HCT116 (cell line): Measurements from ENCODE around the gene LGI2. TPM values are rescaled to one million over a fixed set of nuclear protein-coding genes. Genes with fewer than 3 reads are reported as not detected.

Experiments
- ATAC-seq: fragments of 200-7000 bp; cut with Tn5 transposase; 2 replicates; pipeline ENCODE4 v1.9.1; 2020; ENCODE audit warnings: mild to moderate bottlenecking, moderate library complexity
- BruUV-seq: library from RNA; stranded (reverse); fragments of 400-500 nt; replicated peaks from 2 replicates; lab custom pipeline; 2021; lab: Mats Ljungman, UMichigan
- CTCF ChIA-PET: fragments of 300-600 bp; sonication (Branson Sonifier 250); formaldehyde crosslinking; loops from one replicate; lab custom pipeline; 2021; ENCODE audit warnings: antibody characterized with exemption; lab: Charles Lee
- POLR2A ChIA-PET: fragments of 300-600, 350-600 bp; sonication (Branson Sonifier 250); formaldehyde crosslinking; loops from one replicate; lab custom pipeline; 2021; ENCODE audit warnings: antibody characterized with exemption; lab: Charles Lee
- RAD21 ChIA-PET, 2 experiments: fragments of 300-600 bp; sonication (Branson Sonifier 250); formaldehyde crosslinking; loops; one replicate each; lab custom pipeline; 2023; ENCODE audit warnings: low total read pairs in 2 of 2; ENCODE audit not compliant: uncharacterized antibody in 2 of 2, unreplicated experiment in 2 of 2, low non-redundant PET in 1 of 2; lab: Charles Lee
- DNase-seq: peaks from one replicate; pipeline ENCODE4 v3.0.0-alpha.2; 2010; ENCODE audit warnings: low read depth, low spot score
- H2AFZ ChIP-seq: fragments of 200-600 bp; shearing (Covaris generic), sonication (generic); 2 replicates; pipeline ENCODE4 v1.6.1; 2017; ENCODE audit warnings: low read depth, mixed run types, mixed read lengths, antibody characterized with exemption, low read length; ENCODE audit not compliant: poor library complexity, severe bottlenecking
- H3K27ac ChIP-seq: 2 replicates; pipeline ENCODE4 v1.5.1; 2012; ENCODE audit warnings: low read depth, low read length
- H3K27me3 ChIP-seq: fragments of 200-600 bp; sonication (generic); 2 replicates; pipeline ENCODE4 v1.6.1; 2016; ENCODE audit warnings: mixed run types, low read length, mixed read lengths; ENCODE audit not compliant: insufficient read depth
- H3K36me3 ChIP-seq, 2 experiments: fragments of 200-500 bp in 1 of 2; fragments of 200-600 bp in 1 of 2; sonication (Bioruptor generic) in 1 of 2; sonication (generic) in 1 of 2; 2 replicates each; pipeline versions ENCODE4 v1.5.1 to v1.6.1; 2014 to 2016; ENCODE audit warnings: low read length in 2 of 2, inconsistent platforms in 1 of 2, mixed read lengths in 1 of 2, mixed run types in 1 of 2; ENCODE audit not compliant: insufficient read depth in 2 of 2, control insufficient read depth in 1 of 2
- H3K4me1 ChIP-seq, 2 experiments: fragments of 200-600 bp in 1 of 2; sonication (generic) in 1 of 2; 2 replicates each; pipeline versions ENCODE4 v1.5.1 to v1.6.1; 2012 to 2017; ENCODE audit warnings: low read length in 2 of 2, inconsistent platforms in 1 of 2, mild to moderate bottlenecking in 1 of 2, mixed read lengths in 1 of 2, mixed run types in 1 of 2, moderate library complexity in 1 of 2; ENCODE audit not compliant: insufficient read depth in 2 of 2, control insufficient read depth in 1 of 2
- H3K4me2 ChIP-seq: fragments of 200-600 bp; sonication (generic); 2 replicates; pipeline ENCODE4 v1.6.1; 2017; ENCODE audit warnings: mixed run types, low read length, mixed read lengths
- H3K4me3 ChIP-seq, 2 experiments: fragments of 200-600 bp in 1 of 2; sonication (generic) in 1 of 2; replicated peaks in 1 of 2; 2 replicates each; pipeline ENCODE4 v1.5.1; 2011 to 2016; ENCODE audit warnings: low read length in 2 of 2, control low read depth in 1 of 2, low read depth in 1 of 2, mild to moderate bottlenecking in 1 of 2, mixed read lengths in 1 of 2, mixed run types in 1 of 2
- H3K79me2 ChIP-seq: fragments of 200-600 bp; sonication (generic); 2 replicates; pipeline ENCODE4 v1.6.1; 2017; ENCODE audit warnings: mild to moderate bottlenecking, mixed run types, low read length, moderate library complexity, mixed read lengths; ENCODE audit not compliant: insufficient read depth
- H3K9ac ChIP-seq: fragments of 200-600 bp; sonication (generic); 2 replicates; pipeline ENCODE4 v1.6.1; 2016; ENCODE audit warnings: low read length, mixed read lengths
- H3K9me2 ChIP-seq: fragments of 200-600 bp; sonication (generic), shearing (Covaris generic); 2 replicates; pipeline ENCODE4 v1.6.1; 2017; ENCODE audit warnings: mixed run types, mild to moderate bottlenecking, moderate library complexity; ENCODE audit not compliant: insufficient read depth
- H3K9me3 ChIP-seq, 2 experiments: fragments of 200-500 bp in 1 of 2; fragments of 200-600 bp in 1 of 2; sonication (Bioruptor generic) in 1 of 2; sonication (generic) in 1 of 2; 2 replicates each; pipeline ENCODE4 v1.6.1; 2014 to 2017; ENCODE audit warnings: low read length in 2 of 2, mixed read lengths in 2 of 2, inconsistent platforms in 1 of 2, low read depth in 1 of 2, mild to moderate bottlenecking in 1 of 2, mixed run types in 1 of 2, moderate library complexity in 1 of 2; ENCODE audit not compliant: control insufficient read depth in 1 of 2, insufficient read depth in 1 of 2
- H4K20me1 ChIP-seq: fragments of 200-600 bp; sonication (generic), shearing (Covaris generic); 2 replicates; pipeline ENCODE4 v1.6.1; 2017; ENCODE audit warnings: mixed run types, mild to moderate bottlenecking, moderate library complexity; ENCODE audit not compliant: insufficient read depth
- ELF1 ChIP-seq: IDR thresholded peaks from 2 replicates; pipeline ENCODE4 v1.6.1; 2012; ENCODE audit warnings: low read depth, borderline replicate concordance
- EZH2 ChIP-seq: fragments of 200-600 bp; sonication (generic); IDR thresholded peaks from 2 replicates; pipeline ENCODE4 v1.6.1; 2017; ENCODE audit warnings: antibody characterized with exemption, mixed run types
- FOSL1 ChIP-seq: IDR thresholded peaks from 2 replicates; pipeline ENCODE4 v1.6.1; 2012; ENCODE audit warnings: low read depth
- JUND ChIP-seq: IDR thresholded peaks from 2 replicates; pipeline ENCODE4 v1.6.1; 2012
- POLR2A ChIP-seq: IDR thresholded peaks from 2 replicates; pipeline ENCODE4 v1.7.0; 2011; ENCODE audit warnings: borderline replicate concordance; ENCODE audit not compliant: insufficient read depth, insufficient read length; ENCODE audit errors: extremely low read depth
- POLR2AphosphoS5 ChIP-seq: IDR thresholded peaks from 2 replicates; pipeline ENCODE4 v1.6.1; 2011; ENCODE audit warnings: mild to moderate bottlenecking, low read depth, low read length, moderate library complexity
- RAD21 ChIP-seq: IDR thresholded peaks from 2 replicates; pipeline ENCODE4 v1.6.1; 2012; ENCODE audit warnings: low read depth, mild to moderate bottlenecking
- SP1 ChIP-seq: IDR thresholded peaks from 2 replicates; pipeline ENCODE4 v1.6.1; 2012; ENCODE audit warnings: low read depth
- TCF7L2 ChIP-seq: IDR thresholded peaks from 2 replicates; pipeline ENCODE4 v1.7.0; 2011; ENCODE audit warnings: borderline replicate concordance, inconsistent platforms; ENCODE audit not compliant: insufficient read depth, insufficient read length; ENCODE audit errors: extremely low read depth
- YY1 ChIP-seq: IDR thresholded peaks from 2 replicates; pipeline ENCODE4 v1.6.1; 2011; ENCODE audit warnings: low read length, low read depth, moderate library complexity, mild to moderate bottlenecking; ENCODE audit not compliant: insufficient replicate concordance; ENCODE audit errors: extremely low read depth
- intact Hi-C: fragments of 100-400 bp; cut with micrococcal nuclease; formaldehyde crosslinking; loops from 2 replicates; pipeline ENCODE4 v1.10.0; 2022
- total RNA-seq: library from RNA; stranded (reverse); gene quantifications from one replicate; pipeline ENCODE4 v1.2.1, GENCODE V29; 2021; ENCODE audit not compliant: unreplicated experiment
- TF ChIP-seq, protein P1 (sequence below): IDR thresholded peaks from 2 replicates; pipeline ENCODE4 v1.6.1; 2012; ENCODE audit warnings: low read depth
- TF ChIP-seq, protein P2 (sequence below): IDR thresholded peaks from 2 replicates; pipeline ENCODE4 v1.6.1; 2012

Gene LGI2
- total RNA-seq, 1 experiment from 2014 or later, result not detected

DNA sequence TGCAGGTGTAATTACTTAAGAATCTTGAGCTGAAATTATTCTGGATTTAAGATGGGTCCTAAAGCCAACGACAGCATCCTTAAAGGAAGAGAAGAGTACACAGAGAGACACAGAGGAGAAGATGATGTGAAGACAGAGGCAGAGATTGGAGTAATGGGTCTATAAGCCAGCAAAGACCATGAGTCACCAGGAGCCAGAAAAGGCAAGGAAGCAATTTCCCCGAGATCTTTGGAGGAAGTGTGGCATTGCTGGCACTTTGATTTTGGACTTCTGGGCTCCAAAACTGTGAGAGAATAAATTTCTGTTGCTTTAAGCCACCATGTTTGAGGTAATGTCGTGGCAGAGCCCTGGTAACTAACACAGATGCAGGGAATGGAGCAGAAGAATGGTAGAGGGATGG, 32.4 kb upstream of the LGI2 start:
- H3K4me3 ChIP-seq, result no peak overlapping the region
- intact Hi-C loops, result no loop called here
- no peak overlapping the region for H3K4me2 ChIP-seq
- TF ChIP-seq POLR2A (no peak), EZH2 (no peak), POLR2AphosphoS5 (no peak), SP1 (no peak), JUND (no peak), ELF1 (no peak), TCF7L2 (no peak), RAD21 (no peak), FOSL1 (no peak), YY1 (no peak)
- TF ChIP-seq, protein P1, sequence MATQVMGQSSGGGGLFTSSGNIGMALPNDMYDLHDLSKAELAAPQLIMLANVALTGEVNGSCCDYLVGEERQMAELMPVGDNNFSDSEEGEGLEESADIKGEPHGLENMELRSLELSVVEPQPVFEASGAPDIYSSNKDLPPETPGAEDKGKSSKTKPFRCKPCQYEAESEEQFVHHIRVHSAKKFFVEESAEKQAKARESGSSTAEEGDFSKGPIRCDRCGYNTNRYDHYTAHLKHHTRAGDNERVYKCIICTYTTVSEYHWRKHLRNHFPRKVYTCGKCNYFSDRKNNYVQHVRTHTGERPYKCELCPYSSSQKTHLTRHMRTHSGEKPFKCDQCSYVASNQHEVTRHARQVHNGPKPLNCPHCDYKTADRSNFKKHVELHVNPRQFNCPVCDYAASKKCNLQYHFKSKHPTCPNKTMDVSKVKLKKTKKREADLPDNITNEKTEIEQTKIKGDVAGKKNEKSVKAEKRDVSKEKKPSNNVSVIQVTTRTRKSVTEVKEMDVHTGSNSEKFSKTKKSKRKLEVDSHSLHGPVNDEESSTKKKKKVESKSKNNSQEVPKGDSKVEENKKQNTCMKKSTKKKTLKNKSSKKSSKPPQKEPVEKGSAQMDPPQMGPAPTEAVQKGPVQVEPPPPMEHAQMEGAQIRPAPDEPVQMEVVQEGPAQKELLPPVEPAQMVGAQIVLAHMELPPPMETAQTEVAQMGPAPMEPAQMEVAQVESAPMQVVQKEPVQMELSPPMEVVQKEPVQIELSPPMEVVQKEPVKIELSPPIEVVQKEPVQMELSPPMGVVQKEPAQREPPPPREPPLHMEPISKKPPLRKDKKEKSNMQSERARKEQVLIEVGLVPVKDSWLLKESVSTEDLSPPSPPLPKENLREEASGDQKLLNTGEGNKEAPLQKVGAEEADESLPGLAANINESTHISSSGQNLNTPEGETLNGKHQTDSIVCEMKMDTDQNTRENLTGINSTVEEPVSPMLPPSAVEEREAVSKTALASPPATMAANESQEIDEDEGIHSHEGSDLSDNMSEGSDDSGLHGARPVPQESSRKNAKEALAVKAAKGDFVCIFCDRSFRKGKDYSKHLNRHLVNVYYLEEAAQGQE, result no peak
- TF ChIP-seq, protein P2, sequence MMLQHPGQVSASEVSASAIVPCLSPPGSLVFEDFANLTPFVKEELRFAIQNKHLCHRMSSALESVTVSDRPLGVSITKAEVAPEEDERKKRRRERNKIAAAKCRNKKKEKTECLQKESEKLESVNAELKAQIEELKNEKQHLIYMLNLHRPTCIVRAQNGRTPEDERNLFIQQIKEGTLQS, result no peak
- ATAC-seq (no peak), DNase-seq (no peak)
- H3K79me2 ChIP-seq, result no peaks in the 10 kb centered on the region
- no TSS peak for BruUV-seq
- H3K4me1 ChIP-seq, result no peaks in the 10 kb centered on the region
- CTCF ChIA-PET, result no interaction called here
- no peak overlapping the region for H2AFZ ChIP-seq
- no peaks in the 10 kb centered on the region for H3K27me3 ChIP-seq
- no peak overlapping the region for H3K27ac ChIP-seq
- no peak overlapping the region for H3K9ac ChIP-seq
- POLR2A ChIA-PET, result no interaction called here
- H3K9me2 ChIP-seq, result no peaks in the 10 kb centered on the region
- H4K20me1 ChIP-seq, result no peaks in the 10 kb centered on the region; the same call in 1 of the 2 replicates
- H3K9me3 ChIP-seq, result no peaks in the 10 kb centered on the region
- RAD21 ChIA-PET, result no interaction called here
- H3K36me3 ChIP-seq, result no peaks in the 10 kb centered on the region
